HUES48 (cell line): ENCODE results near the gene CREBL2.

Experiments
- H3K27ac ChIP-seq: one replicate; pipeline ENCODE4 v1.7.0; 2013; ENCODE audit warnings: low read depth, low read length, inconsistent platforms
- H3K27me3 ChIP-seq: 2 replicates; pipeline ENCODE4 v1.6.1; 2013; ENCODE audit warnings: mild to moderate bottlenecking, low read length; ENCODE audit not compliant: control insufficient read depth, insufficient read depth
- H3K36me3 ChIP-seq: 2 replicates; pipeline ENCODE4 v1.6.1; 2013; ENCODE audit warnings: low read length; ENCODE audit not compliant: control insufficient read depth, insufficient read depth
- H3K4me1 ChIP-seq: 2 replicates; pipeline ENCODE4 v1.6.1; 2013; ENCODE audit warnings: mild to moderate bottlenecking, low read length; ENCODE audit not compliant: control insufficient read depth, insufficient read depth
- H3K4me3 ChIP-seq: 2 replicates; pipeline ENCODE4 v1.5.1; 2013; ENCODE audit warnings: mild to moderate bottlenecking, low read depth, low read length
- H3K9ac ChIP-seq: 2 replicates; pipeline ENCODE4 v1.6.1; 2013; ENCODE audit warnings: mild to moderate bottlenecking, low read depth, low read length, moderate library complexity
- H3K9me3 ChIP-seq: 2 replicates; pipeline ENCODE4 v1.6.1; 2013; ENCODE audit warnings: low read length; ENCODE audit not compliant: control insufficient read depth, insufficient read depth

The CREBL2 gene

DNA sequence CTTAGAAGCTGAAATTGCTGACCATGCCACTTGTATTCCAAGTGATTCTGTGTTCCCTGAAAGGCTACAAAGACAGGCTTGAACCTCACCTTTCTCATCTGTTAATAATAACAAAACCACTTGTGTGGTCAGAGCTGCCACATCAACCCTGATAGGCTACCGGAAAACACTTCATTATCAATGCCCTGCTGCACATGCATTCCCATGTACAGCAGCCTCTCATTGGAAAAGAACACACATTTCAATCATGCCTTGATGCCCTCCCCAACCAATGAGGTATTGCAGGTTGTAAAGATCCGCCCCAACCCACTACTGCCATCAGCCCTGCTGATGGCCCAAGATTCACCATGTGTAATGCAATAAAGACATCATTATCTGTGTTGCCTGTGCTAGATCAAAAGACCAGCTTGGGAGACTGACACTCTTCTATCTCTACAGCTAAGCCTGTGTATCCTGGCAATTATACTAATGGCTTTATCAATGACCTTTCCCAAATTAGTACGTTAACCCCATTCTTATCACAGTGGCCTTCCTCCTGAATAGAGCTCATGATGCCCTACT lies 81.5 kb downstream of the CREBL2 start:
- Histone ChIP-seq H3K27ac (no peak overlapping the region), H3K9ac (no peak overlapping the region), H3K36me3 (no peaks in the 10 kb centered on the region), H3K27me3 (no peaks in the 10 kb centered on the region), H3K4me1 (peaks cover 7% of the 10 kb centered on the region; the same call in 1 of the 2 replicates), H3K4me3 (no peak overlapping the region), H3K9me3 (no peaks in the 10 kb centered on the region)
